Measurements from ENCODE around the gene SMPDL3A.

SMPDL3A gene

GRCh38 chr6:122798099-122798641, 9.1 kb downstream of the SMPDL3A start:
- POLR2A ChIA-PET = interaction anchor here (2.2 kb wide), 1 partner anchor 9 kb away, joined by 16 read pairs; the partner anchor contains the start of gene SMPDL3A
- DNase-seq (ENCODE audit: extremely low spot score) = no peak
- no peak for TF ChIP-seq SUZ12 (IDR thresholded peaks at IDR 0.05)
- no peak for TF ChIP-seq HDGF (IDR thresholded peaks at IDR 0.05; ENCODE audit: borderline replicate concordance)
- no peak for TF ChIP-seq TARDBP (IDR thresholded peaks at IDR 0.05)
- no peak for TF ChIP-seq ARNT (IDR thresholded peaks at IDR 0.05)
- no peak for TF ChIP-seq ZNF384 (IDR thresholded peaks at IDR 0.05)
- no peak for TF ChIP-seq FOXM1 (IDR thresholded peaks at IDR 0.05; ENCODE audit: borderline replicate concordance)
- TF ChIP-seq SP1 (IDR thresholded peaks at IDR 0.05) = no peak
- no peak for TF ChIP-seq BHLHE40 (IDR thresholded peaks at IDR 0.05; ENCODE audit: borderline replicate concordance)
- TF ChIP-seq LEF1 (IDR thresholded peaks at IDR 0.05; ENCODE audit: borderline replicate concordance) = no peak
- no peak for TF ChIP-seq NFRKB (IDR thresholded peaks at IDR 0.05)
- TF ChIP-seq L3MBTL2 (conservative IDR thresholded peaks at IDR 0.05) = no peak
- TF ChIP-seq ELF4 (IDR thresholded peaks at IDR 0.05) = no peak
- TF ChIP-seq FOXK2 (IDR thresholded peaks at IDR 0.05) = no peak
- no peak for TF ChIP-seq PKNOX1 (IDR thresholded peaks at IDR 0.05)
- TF ChIP-seq CTBP1 (IDR thresholded peaks at IDR 0.05; ENCODE audit: borderline replicate concordance) = no peak
- no peak for TF ChIP-seq FOXA1 (IDR thresholded peaks at IDR 0.05)
- CTCF ChIA-PET = interaction anchor here (0.7 to 1.3 kb wide), 2 partner anchors 8 to 41 kb away, joined by 3 read pairs; no protein-coding TSS in a partner anchor

DNA sequence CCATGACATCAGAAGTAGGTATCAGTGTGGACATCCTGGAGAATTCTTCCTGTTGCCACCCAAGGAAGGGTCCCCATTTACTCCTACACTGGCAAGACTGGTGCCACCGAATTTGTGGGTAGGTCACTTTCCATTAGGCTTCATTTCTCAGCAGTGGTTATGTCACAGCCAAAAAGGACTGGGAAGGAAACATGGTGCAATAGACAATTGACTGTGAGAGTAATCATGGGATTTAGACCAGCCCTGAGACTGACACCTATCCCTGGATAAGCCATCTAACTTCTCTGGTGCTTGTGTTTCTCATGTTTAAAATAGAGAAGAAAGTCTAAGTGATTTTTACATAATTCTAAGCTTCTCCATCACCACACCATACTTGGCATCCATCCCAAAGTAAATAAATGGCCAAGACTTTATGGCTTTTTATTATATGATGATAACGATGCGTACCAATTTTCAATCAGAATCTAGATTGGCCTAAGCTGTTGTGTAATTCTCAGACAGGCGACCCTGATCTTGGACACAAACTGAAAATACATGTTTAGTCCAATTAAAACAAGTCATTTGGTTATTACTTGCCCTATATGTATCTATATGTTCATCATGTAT, 10.2 kb downstream of the SMPDL3A start:
- CTCF ChIA-PET = no interaction called here
- POLR2A ChIA-PET = interaction anchor here (1.8 kb wide), 1 partner anchor 10 kb away, joined by 8 read pairs; the partner anchor contains the start of gene SMPDL3A
- no peak for TF ChIP-seq CTBP1 (IDR thresholded peaks at IDR 0.05; ENCODE audit: borderline replicate concordance)
- TF ChIP-seq BHLHE40 (IDR thresholded peaks at IDR 0.05; ENCODE audit: borderline replicate concordance) = no peak
- no peak for TF ChIP-seq NFRKB (IDR thresholded peaks at IDR 0.05)
- TF ChIP-seq SUZ12 (IDR thresholded peaks at IDR 0.05) = no peak
- no peak for TF ChIP-seq ELF4 (IDR thresholded peaks at IDR 0.05)
- TF ChIP-seq PKNOX1 (IDR thresholded peaks at IDR 0.05) = no peak
- no peak for TF ChIP-seq SP1 (IDR thresholded peaks at IDR 0.05)
- TF ChIP-seq FOXM1 (IDR thresholded peaks at IDR 0.05; ENCODE audit: borderline replicate concordance) = no peak
- no peak for TF ChIP-seq ZNF384 (IDR thresholded peaks at IDR 0.05)
- TF ChIP-seq TARDBP (IDR thresholded peaks at IDR 0.05) = no peak
- TF ChIP-seq FOXA1 (IDR thresholded peaks at IDR 0.05) = no peak
- no peak for TF ChIP-seq ARNT (IDR thresholded peaks at IDR 0.05)
- TF ChIP-seq LEF1 (IDR thresholded peaks at IDR 0.05; ENCODE audit: borderline replicate concordance) = no peak
- no peak for TF ChIP-seq FOXK2 (IDR thresholded peaks at IDR 0.05)
- TF ChIP-seq L3MBTL2 (conservative IDR thresholded peaks at IDR 0.05) = no peak
- no peak for TF ChIP-seq HDGF (IDR thresholded peaks at IDR 0.05; ENCODE audit: borderline replicate concordance)
- no peak for DNase-seq (ENCODE audit: extremely low spot score)

DNA sequence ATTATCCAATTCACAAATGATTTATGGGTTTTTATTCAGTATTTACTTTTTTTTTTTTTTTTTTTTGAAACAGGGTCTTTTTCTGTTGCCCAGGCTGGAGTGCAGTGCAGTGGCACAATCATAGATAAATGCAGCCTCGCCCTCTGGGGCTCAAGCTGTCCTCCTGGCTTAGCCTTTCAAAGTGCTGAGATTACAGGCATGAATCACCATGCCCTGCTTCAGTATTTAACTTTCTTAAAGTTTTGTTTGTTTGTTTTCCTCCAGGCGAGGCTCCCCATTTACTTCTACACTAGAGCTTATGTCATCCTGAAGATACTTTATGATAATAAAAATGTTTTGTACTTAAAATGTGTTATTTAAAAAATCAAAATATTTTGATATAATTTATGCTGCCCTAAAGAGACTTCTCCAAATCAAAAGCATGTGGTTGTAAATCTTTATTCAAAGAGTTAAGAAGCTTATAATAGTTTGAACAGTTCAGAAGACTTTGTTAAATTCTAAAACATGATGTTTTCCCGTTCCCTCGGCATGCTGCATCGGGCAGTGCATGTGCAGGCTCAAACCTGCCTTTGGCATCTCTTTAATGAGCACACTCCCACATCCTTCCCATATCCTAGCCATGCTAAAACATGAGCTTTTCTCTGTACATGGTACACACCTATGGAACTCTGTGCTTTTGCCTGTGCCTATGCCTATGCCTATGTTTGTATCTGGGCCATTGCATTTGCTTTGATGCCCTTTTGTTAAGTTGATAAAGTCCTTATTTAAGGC, 11.0 kb downstream of the SMPDL3A start:
- no peak for TF ChIP-seq FOXM1 (IDR thresholded peaks at IDR 0.05; ENCODE audit: borderline replicate concordance)
- no peak for TF ChIP-seq L3MBTL2 (conservative IDR thresholded peaks at IDR 0.05)
- TF ChIP-seq SUZ12 (IDR thresholded peaks at IDR 0.05) = no peak
- TF ChIP-seq BHLHE40 (IDR thresholded peaks at IDR 0.05; ENCODE audit: borderline replicate concordance) = no peak
- TF ChIP-seq ELF4 (IDR thresholded peaks at IDR 0.05) = no peak
- no peak for TF ChIP-seq FOXA1 (IDR thresholded peaks at IDR 0.05)
- no peak for TF ChIP-seq PKNOX1 (IDR thresholded peaks at IDR 0.05)
- TF ChIP-seq NFRKB (IDR thresholded peaks at IDR 0.05) = no peak
- TF ChIP-seq HDGF (IDR thresholded peaks at IDR 0.05; ENCODE audit: borderline replicate concordance) = no peak
- no peak for TF ChIP-seq SP1 (IDR thresholded peaks at IDR 0.05)
- no peak for TF ChIP-seq LEF1 (IDR thresholded peaks at IDR 0.05; ENCODE audit: borderline replicate concordance)
- TF ChIP-seq CTBP1 (IDR thresholded peaks at IDR 0.05; ENCODE audit: borderline replicate concordance) = no peak
- no peak for TF ChIP-seq ARNT (IDR thresholded peaks at IDR 0.05)
- no peak for TF ChIP-seq FOXK2 (IDR thresholded peaks at IDR 0.05)
- no peak for TF ChIP-seq ZNF384 (IDR thresholded peaks at IDR 0.05)
- TF ChIP-seq TARDBP (IDR thresholded peaks at IDR 0.05) = no peak
- POLR2A ChIA-PET = interaction anchor here (1.8 kb wide), 1 partner anchor 11 kb away, joined by 8 read pairs; the partner anchor contains the start of gene SMPDL3A
- DNase-seq (ENCODE audit: extremely low spot score) = no peak
- CTCF ChIA-PET = interaction anchor here (2.4 kb wide), 1 partner anchor 11 kb away, joined by 7 read pairs; the partner anchor contains the start of gene SMPDL3A

DNA sequence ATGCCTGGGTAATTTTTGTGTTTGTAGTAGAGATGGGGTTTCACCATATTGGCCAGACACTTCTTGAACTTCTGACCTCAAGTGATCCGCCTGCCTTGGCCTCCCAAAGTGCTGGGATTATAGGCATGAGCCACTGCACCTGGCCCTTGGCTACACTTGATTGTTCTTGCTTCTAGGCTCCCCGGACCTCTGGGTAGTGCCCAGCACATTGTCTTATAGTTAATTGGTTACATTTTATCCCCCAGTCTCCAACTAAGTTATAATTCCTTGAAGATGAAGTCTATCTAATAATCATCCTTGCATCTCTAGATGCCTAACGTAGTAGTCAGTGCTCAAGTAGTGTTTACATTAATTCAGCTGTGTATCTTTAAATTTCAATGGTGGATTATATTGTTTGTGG, 11.8 kb downstream of the SMPDL3A start:
- TF ChIP-seq HDGF (IDR thresholded peaks at IDR 0.05; ENCODE audit: borderline replicate concordance) (no peak), ZNF384 (IDR thresholded peaks at IDR 0.05) (no peak), L3MBTL2 (conservative IDR thresholded peaks at IDR 0.05) (no peak), ELF4 (IDR thresholded peaks at IDR 0.05) (no peak), SUZ12 (IDR thresholded peaks at IDR 0.05) (no peak), ARNT (IDR thresholded peaks at IDR 0.05) (no peak), CTBP1 (IDR thresholded peaks at IDR 0.05; ENCODE audit: borderline replicate concordance) (no peak), PKNOX1 (IDR thresholded peaks at IDR 0.05) (no peak), FOXA1 (IDR thresholded peaks at IDR 0.05) (no peak), SP1 (IDR thresholded peaks at IDR 0.05) (no peak), BHLHE40 (IDR thresholded peaks at IDR 0.05; ENCODE audit: borderline replicate concordance) (no peak), TARDBP (IDR thresholded peaks at IDR 0.05) (no peak), NFRKB (IDR thresholded peaks at IDR 0.05) (no peak), LEF1 (IDR thresholded peaks at IDR 0.05; ENCODE audit: borderline replicate concordance) (no peak), FOXK2 (IDR thresholded peaks at IDR 0.05) (no peak), FOXM1 (IDR thresholded peaks at IDR 0.05; ENCODE audit: borderline replicate concordance) (no peak)
- no peak for DNase-seq (ENCODE audit: extremely low spot score)
- ChIA-PET CTCF (interaction anchor here (2.4 kb wide), 1 partner anchor 12 kb away, joined by 7 read pairs; the partner anchor contains the start of gene SMPDL3A), POLR2A (interaction anchor here (0.9 to 1.8 kb wide), 3 partner anchors 8 to 12 kb away, joined by 3 to 9 read pairs (median 8); partner anchors contain the start of gene SMPDL3A)

Measured in HEK293T (cell line).